Hematopoietic multipotent progenitor cell treated with erythropoietin and hydrocortisone succinate and interleukin-3 and kit ligand, for 6 days (in vitro differentiated cells): ENCODE results near the gene MRNIP.
"Not testable (repeated sequence)": the region's sequence is repeated elsewhere in the genome, so short reads cannot be mapped to it uniquely, and the experiment has no call there.

Experiments used
- DNase-seq: peaks from one replicate; pipeline ENCODE4 v3.0.0-alpha.2; 2015

MRNIP gene

DNA sequence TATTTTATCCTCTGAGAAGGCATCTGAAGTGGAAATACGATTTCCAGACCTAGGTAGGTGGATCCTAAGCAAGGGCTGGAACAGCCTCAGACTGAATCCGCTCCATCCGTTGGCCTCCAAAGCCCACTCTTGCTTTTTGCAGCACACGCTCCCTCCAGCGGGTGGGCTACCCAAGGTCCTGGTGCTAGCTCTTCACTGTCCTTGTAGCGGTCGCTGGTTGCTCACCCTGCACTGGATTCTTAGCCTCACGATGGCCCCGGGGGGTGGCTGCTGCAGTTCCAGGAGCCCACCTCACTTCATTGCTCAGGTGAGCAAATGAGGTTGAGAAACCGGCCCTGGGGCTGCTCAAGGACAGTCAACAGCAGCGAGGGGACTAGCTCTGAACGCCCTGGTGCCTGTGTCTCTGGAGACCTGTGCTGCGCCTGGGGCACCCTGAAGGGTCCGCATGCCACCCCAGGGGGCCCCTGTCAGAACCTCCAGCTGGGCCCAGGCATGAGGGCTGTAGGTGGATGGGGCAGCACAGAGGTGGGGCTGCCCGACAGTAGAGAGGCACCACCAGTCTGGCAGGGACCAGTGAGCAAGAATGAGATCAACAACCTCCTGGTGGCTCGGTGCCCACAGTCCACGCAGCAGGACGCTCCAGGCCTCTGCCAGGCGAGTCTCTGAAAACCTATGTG lies 56.3 kb downstream of the MRNIP start:
- DNase-seq: no peak

DNA sequence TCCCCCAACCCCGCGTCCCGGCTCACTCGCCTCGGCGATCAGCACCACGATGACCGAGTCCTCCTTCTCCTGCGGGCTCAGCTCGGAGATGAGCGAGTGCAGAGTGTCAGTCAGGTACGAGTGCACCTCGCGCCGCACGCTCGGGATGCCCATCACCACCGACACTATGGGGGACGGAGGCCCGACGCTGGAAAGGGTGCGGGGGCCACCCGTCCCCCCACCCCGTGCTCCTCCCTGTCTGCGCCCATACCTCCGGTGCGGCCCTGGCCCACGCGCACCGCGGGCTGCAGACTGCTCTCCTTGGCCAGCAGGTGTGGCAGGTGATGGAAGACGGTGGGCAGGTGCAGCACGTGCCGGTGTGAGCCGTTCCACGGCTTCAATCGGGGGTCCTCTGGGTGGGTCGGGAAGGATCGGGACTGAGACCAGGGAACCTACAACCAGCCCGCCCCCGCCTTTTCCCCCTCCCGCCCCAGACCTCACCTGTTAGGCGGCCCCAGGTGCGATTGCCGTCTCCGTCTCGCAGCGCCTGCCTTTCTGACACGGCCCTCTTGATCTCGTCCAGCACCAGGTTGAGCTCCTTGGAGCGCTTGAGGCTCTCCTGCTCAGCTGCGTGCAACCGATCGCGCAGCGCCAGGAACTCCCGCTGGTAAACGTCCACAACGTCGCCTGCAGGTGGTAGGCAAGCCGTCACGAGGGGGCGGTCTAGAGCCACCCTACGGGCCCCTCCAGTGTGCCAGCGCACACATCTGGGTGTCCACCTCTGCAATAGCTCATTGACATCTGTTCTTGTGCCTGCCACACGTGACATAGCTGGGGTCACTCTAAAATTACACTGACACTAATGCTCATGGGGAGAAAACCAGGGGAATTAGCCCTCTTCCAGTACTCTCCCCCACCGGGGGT lies 57.1 kb downstream of the MRNIP start:
- peak; percentile 92 for DNase-seq

DNA sequence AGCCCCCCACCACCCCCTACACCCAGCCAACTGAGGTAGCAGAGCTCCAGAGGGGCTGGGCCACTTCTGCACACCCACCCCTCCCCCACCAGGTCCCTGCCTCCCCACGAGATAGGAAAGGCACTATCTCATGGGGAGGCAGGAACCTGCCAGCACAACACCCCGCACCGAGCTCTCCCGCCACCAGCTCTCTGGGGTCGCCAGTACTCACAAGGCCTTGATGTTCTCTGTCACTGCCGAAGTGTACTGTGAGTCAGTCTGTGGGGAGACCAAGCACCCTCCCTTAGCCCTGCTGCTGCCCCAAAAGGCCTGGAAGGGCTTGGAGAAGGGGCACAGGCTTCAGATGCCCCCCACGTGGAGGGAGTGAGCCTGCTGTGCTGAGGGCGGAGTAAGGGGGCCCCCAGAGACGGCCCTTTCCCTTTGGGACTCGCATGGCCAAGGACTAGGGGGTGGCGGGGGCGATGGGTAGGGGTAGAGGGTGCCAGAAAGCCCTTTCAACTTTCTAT lies 57.9 kb downstream of the MRNIP start:
- DNase-seq: peak; percentile 69

DNA sequence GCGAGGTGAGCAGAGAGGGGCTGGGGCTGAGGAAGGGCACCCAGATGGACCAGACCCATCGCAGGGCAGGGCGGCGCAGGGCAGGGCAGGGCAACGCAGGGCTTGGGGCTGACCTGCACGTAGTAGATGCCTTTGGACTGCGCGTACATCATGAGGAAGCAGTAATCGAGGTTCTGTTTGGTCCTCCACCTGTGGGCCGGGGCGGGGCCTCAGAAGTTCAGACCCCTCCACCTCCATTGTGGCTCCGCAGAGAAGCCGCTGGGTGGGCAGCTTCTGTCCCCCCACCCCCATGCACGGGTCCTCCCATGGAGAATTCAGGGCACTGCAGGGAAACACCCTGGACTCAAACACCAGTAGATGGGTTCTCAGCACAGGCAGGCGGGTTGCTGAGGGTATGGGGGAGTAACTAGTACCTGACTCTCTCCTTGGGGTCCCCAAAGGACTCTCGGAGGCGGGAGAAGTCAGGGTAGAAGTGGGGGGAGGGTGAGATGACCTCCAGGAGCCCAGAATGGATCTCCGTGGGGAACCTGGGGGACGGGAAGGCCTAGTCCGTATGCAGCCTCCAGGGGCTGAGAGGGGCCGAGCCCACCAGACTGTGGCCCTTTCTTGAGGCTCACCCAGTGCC lies 58.4 kb downstream of the MRNIP start:
- DNase-seq: no peak

DNA sequence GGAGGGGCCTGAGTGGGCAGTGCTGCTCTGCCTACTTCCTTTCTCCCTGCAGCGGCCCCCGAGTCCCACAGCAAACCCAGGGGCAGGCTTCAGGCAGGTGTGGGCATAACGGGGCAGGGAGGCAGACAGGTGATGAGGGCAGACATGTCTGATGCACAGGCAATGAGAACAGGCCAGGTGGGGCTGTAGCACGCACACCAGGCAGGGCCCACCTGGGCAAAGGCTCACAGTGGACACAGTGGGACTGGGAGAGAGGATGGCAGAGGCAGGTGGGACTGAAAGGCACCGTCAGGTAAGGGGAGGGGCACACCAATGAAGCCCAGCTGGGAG lies 59.0 kb downstream of the MRNIP start:
- no peak for DNase-seq

DNA sequence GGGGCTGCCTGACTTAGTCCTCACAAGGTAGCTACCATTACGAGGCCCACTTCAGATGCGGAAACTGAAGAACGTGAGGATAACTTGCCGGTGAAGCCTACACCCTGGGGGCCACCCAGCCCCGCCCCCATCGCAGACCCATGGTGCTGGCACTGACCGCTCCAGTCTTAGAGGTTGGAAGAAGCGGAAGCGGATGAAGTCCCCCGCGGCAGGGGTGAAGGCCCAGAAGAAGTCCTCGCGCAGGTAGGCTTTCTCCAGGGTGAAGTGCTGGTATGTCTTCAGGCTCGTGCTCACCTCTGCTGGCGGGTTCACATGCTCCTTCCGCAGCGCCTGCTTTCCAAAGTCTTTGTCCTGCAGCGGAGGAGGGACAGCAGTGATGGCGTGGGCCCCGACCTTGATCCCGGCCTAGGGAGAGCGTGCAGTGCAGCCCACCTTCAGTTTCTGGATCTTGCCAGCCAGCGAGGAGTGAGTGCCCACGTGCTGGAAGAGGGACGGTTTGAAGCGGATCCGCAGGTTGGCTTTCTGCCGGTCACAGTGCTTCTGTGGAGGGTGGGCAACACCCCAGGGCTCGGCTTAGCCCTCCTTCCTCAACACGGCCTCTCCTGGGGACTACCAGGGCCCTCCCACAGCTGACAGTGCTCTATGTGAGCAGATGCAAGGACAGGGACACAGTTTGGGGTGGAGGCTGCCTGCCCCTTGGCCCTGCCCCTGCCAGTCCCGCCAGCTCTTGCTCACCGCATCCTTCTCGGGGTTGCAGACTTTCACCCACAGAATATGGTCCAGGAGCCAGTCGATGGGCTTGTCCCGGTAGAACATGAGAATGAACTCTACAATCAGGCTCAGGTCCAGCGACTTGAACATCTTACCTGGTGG lies 59.6 kb downstream of the MRNIP start:
- DNase-seq: no peak

DNA sequence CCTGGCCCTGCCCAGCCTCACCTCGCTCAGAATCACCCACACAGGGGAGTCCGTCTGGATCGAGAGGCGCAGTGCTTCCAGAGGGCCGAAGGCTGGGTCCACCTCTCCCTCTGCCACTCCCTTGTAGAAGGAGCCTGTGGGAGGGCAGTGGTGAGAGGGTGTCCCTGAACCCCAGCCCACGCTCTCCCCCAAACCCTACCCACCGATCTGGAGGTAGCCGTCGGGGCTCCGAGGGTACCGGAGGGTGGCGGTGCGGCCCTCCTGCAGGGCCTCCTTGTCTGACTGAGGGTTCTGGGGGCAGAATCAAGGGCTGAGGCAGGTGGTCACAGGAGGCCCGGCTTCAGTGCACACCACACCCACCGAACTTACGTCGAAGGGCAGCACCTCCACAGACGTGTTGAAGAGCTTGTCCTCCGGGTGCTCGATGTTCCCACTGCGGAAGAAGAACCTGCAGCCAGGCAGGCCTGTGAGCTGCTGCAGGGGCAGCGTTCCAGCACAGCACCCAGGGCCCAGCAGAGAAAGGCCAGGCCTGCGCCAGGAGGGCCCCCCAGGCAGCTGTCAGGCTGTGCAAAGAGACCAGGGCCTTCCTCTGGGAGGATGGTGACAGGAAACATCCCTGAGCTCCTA lies 60.4 kb downstream of the MRNIP start:
- no peak for DNase-seq

DNA sequence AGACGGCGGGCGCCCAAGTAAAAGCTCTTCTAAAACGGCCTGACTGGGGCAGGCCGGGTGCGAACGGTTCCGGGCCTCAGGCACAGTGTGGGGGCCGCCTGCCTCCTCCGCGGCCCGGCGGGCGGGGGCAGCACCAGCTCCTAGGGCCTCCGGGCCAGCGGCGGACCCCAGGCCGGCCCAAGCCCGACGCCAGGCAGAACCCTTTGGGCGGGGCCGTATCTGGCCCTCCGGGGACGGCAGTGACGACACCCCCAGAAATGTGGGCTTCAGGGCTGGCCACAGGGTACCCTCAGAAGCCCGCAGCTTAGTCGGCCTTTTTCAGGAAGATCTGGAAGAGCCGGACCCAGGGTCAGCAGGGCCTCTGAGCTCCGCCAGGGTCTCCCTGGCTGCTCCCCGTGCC lies 60.9 kb downstream of the MRNIP start:
- DNase-seq: no peak

DNA sequence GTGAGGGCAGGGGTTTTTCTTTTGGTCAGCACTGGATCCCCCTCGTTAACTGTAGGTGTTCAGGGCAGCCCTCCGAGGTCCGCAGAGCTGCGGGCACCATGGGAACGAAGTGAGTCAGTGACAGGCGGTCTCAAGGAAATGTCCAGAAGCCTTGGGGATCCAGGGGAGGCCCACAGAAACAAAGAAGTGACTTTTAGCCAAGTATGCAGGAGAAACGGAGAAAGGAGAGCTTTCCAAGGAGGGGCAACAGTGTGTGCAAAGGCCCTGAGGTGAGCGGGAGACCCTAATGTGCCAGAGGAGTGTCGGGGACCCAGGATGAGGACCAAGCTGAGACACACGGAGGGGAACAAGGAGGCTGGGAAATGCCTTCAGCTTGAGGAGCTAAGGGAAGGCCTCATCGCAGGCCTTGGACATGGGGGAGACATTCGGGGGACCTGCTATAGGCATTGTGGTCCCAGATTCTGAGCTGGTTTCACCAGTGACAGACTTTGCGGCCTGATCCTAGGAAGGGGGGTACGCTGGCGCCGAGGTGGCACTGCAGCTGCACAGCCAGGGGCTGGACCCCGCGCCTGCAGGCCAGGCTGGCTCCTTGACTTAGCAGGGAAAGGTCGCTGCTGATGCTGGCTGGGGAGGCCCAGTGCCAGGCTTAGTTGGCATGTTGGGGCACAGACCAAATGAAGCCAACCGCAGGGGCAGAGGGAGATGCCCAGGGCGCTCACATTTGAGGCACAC lies 61.6 kb downstream of the MRNIP start:
- no peak for DNase-seq

DNA sequence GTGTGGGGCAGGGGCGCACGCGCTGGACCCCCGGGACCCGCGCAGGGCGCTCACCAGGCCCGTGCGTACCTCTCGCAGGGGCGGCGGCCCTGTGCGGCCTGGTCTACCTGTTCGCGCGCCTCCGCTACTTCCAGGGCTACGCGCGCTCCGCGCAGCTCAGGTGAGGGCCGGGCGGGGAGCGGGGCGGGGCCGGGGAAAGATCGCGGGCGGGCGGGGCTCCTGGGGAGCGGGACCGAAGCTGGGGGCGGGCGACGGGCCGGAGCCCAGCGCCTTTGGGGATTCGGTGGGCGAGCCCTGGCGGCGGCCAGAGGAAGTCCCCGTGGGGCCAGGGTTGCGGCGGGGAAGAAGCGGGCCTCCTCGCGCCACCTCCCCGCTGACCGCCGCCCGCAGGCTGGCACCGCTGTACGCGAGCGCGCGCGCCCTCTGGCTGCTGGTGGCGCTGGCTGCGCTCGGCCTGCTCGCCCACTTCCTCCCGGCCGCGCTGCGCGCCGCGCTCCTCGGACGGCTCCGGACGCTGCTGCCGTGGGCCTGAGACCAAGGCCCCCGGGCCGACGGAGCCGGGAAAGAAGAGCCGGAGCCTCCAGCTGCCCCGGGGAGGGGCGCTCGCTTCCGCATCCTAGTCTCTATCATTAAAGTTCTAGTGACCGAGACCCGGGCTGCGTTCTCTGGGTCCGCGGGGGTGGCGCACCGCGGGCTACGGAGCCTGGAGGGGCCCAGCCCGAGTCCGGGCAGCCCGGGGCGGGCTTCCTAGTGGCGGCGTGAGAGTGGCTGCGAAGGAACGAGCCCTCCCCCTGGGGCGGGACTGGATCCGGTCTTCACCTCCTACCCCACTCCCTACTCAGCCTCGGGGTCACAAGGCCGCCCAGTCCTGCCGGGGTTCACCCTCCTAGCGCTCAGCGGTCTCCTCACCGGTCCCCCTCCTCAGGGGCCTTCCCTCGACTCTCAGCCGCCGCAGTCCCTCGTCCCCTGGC lies 62.5 kb downstream of the MRNIP start:
- DNase-seq: peak; percentile 89

DNA sequence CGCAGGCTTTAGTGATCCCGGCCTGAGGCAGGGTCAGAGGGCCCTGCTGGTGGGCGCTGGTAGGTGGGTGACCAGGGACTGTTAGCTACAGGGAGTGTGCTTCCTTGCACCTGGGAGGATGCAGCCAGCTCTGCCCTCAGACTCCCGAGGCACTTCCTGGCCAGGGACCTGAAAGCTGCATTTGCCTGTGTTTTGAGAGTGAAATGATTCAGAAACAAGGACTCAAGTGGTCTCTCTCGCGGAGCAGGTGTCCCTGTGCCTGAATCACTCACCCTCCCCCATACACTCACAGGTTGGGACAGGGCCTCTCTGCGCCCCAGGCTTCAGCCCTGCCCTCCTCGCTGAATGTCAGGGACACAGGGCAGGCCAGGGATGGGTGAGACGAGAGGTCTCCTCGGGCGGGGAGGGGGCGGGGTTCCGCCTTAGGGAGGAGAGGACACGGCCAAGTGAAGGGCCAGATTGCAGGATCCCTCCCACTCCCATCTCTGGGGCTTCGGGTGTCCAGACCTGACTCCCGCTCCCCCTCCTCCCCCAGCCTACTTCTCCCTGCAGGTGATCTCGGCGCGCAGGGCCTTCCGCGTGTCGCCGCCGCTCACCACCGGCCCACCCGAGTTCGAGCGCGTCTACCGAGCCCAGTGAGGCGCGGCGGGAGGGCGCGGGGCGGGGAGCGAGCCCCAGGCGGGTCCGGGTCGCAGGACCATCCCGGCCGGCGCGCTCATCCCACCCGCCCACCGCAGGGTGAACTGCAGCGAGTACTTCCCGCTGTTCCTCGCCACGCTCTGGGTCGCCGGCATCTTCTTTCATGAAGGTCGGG lies 63.4 kb downstream of the MRNIP start:
- DNase-seq: no peak

DNA sequence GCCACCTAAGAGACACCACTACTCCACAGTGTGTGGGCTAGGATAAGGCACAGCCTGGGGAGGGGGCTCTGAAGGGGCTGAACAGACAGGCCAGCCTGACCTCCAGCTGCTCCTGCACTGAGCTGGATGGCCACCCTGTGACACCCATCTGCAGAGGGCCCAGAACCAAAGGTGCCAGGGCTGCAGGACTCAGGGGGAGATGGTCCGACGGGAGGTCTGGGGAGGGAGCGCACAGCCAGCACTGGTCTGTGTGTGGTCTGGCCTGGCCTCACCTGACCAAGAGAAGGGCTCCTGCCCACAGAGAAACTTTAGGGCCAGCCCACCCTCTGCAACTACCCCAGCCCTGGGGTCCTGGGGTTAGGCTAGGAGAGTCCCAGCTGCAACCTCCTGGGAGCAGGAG lies 64.0 kb downstream of the MRNIP start:
- DNase-seq: no peak

DNA sequence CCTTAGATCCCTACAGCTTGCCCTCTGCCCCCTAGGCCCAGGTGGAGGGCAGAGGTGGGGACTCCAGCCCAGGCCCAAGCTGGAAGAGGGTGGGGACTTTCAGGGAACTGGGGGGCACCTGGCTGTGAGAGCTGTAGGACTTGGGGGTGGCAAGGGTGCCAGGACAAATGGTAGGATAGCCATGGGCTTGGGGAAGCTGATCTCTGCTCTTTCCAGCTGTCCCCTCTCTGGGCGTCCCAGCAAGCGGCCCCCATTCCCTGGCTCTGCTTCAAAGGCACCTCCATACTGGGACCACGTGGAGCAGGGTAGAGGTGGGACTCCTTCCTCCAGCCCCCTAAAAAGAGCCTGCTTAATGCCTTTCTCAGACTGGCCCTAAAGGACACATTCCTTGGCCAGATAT lies 64.4 kb downstream of the MRNIP start:
- no peak for DNase-seq

DNA sequence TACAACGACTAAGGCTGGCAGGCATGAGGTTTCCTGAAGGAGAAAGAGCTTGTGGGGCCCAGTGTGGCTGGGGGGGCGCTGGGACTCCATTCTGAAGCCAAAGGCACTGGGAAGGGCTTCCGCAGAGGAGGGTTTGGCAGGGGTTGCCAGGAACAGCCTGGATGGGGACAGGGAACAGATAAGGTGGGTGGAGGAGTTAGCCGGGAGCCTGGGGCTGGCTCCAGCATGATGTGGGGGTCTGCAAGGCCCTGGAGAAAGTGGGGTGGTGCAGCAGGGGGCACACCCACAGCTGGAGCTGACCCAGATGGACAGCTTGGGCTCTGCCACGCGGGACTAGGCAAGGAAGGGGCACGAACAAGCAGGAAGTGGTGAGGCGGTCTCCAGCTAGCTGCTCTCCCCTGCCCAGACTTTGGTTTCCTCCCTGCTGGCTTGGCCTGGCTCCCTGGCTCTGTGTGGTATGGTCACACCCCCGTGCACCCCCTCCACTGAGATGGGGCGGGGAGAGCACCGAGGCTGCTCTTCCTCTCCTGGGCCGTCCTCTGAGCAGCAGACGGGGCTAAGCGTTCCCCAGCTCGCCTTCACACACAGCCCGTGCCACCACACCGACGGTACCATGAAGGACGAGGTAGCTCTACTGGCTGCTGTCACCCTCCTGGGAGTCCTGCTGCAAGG lies 65.0 kb downstream of the MRNIP start, which contains the start of gene LTC4S:
TSS of gene LTC4S (plus strand) at position 519 of the 672 bp plus-strand sequence. CDS start at position 614, 95 bp downstream.
- peak; percentile 95 for DNase-seq

DNA sequence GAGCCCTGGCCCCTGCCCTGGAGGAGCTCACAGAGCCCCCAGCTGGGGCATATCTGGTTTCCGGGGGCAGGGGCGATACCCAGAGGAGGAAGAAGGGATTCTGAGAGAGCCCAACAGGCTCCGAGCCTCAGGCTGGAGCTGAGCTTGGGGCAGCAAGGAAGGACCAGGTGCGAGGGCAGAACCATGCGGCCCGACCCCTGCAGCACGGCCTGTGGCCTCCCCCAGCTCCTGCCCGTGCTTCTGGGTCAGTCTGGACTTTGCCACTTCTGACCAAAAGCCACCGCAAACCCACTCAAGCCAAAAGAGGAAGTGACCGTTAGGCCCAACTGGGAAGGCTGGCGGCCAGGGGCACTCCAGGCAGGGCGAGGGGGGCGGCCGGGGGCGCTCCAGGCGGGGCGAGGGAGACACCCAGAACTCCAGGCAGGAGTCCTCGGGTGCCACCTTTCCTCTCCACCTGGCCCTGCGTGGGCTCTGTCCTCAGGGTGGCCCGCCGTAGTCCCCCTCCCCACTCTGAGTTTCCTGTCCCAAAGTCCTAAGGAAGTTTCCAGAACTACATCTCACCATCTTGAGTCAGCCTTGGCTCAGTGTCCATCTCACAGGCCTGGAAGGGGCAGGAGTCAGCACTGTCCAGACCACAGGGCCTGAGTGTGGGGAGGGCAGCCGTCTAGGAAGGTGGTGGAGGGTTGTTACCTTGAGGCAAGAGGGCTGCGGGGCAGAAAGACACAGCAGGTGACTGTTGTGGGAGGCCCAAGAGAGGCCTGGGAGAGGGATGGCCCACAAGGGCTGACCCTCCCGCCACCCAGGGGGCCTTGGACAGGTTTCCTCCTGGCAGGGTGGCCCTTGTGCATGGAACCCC lies 65.8 kb downstream of the MRNIP start:
- peak; percentile 50 for DNase-seq

DNA sequence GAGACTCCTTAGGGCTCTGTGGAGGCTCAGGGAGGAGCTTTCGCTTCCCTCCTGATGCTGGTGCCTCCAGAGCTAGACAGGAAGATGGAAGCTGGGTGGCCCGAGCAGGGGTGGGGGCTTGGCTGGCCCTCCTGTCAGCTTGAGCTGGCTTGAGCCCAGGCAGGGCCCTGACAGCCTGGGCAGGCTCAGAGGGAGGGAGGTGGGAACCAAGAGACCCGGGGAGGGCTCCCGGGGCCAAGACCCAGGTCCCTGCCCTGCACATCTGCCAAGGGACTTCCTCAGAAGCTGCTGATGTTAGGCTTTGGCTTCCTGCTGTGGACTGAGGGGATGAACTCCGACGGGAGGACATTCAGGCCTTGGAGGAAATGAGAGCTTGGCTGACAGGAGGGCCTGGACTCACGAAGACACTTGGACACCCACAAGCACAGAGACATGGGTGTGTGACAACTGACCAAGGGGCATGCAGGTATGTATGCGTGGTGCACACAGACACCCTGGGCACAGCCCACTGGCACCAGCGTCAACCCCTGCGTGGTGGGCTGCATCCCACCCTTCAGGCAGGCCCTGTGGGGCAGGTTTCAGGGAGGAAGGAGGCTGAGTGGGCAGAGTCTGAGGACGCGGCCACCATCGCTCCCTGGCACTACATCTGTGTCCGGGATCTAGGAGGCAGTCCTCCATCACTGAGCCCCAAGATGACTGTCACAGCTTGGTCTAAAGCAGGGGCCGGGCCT lies 66.6 kb downstream of the MRNIP start:
- DNase-seq: no peak

DNA sequence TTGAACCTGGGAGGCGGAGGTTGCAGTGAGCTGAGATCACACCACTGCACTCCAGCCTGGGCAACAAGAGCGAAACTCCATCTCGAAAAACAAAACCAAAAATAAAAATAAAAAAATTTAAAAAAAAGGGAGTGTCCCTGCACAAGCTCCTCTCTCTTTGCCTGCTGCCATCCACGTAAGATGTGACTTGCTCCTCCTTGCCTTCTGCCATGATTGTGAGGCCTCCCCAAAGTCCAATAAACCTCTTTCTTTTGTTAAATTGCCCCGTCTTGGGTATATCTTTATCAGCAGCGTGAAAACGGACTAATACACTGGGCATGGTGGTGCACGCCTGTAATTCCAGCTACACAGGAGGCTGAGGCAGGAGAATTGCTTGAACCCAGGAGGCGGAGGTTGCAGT lies 69.3 kb downstream of the MRNIP start:
- DNase-seq: not testable (repeated sequence)
